GM19240 (cell line): ENCODE measurements around the gene POLN.
"Not testable (repeated sequence)": the region's sequence is repeated elsewhere in the genome, so short reads cannot be mapped to it uniquely, and the experiment has no call there.

Experiments used
- DNase-seq: peaks from one replicate; pipeline ENCODE4 v3.0.0; 2011; ENCODE audit warnings: low spot score; ENCODE audit not compliant: insufficient read length

Gene POLN

GRCh38 chr4:2275546-2276251, 33.8 kb upstream of the POLN start:
- DNase-seq: no peak

- DNase-seq: not testable (repeated sequence)
Measured at GRCh38 chr4:2275044-2275397, 33.1 kb upstream of the POLN start.

DNA sequence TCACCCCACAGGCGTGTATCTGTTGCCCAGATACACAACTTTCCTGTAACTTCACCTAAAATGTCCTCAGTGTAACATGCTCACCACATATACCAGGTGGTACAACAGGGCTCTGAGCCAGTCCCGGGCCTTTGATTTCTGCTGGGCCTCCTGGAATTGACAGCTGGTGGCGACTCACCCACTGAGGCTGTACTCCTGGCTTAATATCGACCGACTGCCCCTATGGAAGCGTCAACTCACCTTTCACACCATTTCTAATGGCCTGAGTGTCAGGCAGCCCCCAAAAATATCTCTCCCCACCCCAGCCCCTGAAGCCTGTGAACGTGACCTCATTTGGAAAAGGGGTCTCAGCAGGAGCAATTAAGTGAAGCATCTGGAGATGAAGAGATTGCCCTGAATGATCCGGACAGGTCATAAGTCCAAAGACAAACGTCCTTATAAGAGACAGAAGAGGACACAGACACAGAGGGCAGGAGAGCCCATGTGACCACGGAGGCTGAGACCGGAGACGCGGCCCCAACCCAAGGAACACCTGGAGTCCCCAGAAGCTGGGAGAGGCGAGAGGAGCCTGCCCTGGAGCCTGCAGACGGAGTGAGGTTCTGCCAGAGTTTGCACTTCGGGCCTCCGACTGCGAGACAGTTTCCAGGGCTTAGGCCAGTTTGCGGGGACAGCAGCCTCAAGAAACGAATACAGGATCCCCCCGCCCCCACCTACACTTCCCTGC, 32.6 kb upstream of the POLN start:
- no peak for DNase-seq

- no peak for DNase-seq
Measured at GRCh38 chr4:2273657-2274319, 31.9 kb upstream of the POLN start.

- DNase-seq: no peak
Measured at GRCh38 chr4:2273221-2273620, 31.3 kb upstream of the POLN start.

DNA sequence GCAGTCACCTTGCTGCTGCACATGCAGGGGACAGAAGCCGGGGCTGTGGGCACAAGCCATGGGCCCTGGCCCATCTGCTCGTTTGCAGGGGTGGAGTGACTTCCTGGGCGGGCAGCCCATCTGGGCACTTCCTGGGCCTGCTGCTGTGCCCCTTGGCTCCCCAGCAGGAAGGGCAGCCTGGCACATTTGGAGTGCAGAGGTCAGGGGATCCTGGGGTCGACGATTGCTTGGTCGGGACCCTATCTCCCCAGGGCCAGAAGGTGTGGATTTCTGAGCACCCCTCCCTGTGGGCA, 30.9 kb upstream of the POLN start:
- no peak for DNase-seq

- no peak for DNase-seq
Measured at GRCh38 chr4:2272026-2272827, 30.3 kb upstream of the POLN start.

DNA sequence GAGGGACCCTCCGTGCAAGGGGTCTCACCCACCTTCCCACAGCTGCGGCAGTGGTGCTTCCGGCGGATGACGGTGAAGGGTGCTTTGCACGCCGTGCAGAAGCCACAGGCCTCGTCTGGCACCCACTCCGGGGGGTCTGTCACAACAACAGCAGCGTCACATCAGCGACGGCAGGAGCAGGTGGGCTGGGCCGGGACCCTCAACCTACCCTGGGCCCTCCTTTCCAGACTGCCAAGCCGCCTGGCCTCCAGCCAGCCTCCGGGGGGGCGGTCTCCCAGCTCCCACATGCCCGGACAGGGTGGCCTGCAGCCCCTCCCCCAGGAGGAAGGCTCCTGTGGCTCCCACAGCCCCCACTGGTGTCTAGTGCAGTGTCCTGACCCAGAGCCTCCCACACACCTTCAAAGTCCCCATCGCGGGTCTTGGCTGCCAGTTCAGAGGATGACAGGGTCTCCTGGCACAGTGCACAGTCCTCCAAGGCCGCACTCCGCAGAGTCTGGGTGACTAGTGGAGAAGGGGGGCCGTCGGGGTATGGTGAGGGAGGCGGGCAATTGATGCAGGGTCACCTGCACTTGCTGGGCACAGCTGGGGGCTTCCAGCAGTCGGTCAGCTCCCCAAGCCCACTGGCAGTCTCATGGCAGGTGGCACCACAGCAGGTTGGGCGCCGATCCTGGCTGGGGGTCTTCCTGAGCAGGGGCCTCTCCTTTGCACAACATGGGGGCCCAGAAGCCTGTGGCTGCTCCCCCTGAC, 29.5 kb upstream of the POLN start:
- no peak for DNase-seq

GRCh38 chr4:2270341-2271165, 28.6 kb upstream of the POLN start:
- DNase-seq: no peak

- no peak for DNase-seq
Measured at GRCh38 chr4:2269618-2270163, 27.8 kb upstream of the POLN start.

DNA sequence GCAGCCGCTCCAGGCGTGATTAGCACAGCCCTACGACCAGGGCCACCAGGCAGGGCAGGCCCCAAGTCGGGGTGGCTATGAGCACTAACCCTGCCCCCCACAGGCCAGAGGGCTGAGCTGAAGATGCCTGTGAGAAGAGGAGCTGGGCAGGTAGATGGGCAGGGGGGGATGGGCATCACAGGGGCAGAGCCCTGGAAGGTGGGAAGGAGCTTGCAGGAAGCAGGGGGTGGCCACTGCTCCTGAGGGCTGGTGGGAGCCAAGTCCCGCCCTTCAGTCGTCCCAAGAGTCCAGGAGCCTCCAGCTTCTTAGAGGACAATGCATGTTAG, 27.2 kb upstream of the POLN start:
- DNase-seq: no peak

DNA sequence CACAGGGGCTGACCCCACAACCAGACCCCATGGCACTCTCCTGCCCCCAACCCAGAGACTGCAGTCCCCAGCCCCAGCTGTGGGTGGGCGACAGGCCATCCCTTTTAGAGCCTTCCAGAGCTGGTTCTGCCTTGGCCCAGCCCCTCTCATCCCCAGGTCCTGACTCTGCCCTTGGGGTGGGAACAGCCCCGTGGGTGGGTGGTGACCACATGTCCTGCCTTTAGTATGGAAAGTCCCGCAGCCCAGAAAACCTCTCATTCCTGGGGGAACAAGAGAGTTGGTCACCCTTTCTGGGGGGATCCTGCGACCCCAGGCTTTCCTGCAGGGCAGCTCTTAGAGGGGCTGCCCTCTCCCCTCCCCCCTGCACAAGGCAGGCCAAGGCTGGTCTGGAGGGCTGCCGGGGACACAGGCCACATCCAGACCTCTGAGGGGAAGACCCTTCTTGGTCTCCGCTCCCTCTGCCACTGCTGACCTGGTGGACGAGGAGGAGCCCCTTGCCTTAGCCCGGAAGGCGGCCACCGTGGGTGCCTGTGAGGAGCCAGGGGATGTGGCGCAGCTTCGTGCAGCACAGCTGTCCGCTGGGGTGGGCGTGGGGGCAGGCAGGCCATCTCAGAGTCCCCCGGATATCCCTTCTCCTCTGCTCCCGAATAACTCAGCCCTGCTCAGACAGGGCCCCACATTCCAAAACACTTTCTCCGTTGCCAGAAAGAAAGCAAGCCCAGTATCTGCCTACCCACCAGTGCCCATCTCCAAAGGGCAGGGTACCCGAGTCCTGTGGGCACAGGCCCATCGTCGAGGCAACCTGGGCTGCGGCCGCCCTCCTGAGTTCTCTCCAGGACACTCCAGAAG, 26.7 kb upstream of the POLN start:
- DNase-seq: no peak

- no peak for DNase-seq
Measured at GRCh38 chr4:2267841-2268240, 25.9 kb upstream of the POLN start.

DNA sequence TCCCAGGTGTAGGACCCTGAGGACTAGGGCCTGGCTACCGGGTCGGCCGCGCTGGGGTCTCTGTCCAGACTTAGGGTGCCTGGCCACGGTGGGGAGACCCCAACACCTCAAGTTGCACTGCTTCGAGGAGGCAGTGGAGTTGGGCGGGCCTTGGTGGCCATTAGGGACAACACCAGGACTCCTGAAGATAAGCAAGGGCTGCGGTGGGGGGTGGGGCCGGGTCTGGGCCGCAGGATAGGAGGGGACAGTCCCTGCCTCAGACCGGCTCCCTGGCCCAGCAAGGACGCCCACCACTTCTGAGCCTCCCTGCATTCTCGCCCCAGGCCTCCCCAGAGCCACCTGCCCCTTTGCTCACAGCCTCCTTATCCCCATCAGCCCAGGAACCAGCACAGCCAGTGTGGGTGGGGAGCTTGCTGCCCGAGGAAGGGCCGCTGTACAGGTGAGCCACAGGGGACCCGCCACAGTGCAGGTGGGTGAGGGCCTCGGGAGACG, 25.4 kb upstream of the POLN start:
- no peak for DNase-seq

DNA sequence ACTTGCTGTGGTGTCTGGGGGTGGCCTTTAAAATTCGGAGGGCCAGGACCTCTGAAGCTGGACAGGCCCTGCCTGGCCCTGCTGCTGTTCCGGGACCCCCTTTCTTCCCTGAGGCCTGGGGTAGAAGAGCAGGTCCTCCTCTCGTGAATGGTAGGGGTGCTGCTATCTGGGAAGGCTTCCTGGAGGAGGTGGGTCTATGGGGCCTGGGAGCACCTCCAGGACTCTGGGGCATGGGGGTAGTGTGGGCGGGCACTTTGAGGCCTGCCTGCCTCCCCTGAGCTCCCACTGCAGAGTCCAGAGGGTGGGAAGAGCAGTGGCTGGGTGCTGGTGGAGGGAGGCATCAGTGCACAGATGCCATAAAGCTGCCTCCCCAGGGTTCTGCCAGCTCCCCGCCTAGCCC, 24.9 kb upstream of the POLN start:
- DNase-seq: no peak

- no peak for DNase-seq
Measured at GRCh38 chr4:2266181-2266580, 24.3 kb upstream of the POLN start.

DNA sequence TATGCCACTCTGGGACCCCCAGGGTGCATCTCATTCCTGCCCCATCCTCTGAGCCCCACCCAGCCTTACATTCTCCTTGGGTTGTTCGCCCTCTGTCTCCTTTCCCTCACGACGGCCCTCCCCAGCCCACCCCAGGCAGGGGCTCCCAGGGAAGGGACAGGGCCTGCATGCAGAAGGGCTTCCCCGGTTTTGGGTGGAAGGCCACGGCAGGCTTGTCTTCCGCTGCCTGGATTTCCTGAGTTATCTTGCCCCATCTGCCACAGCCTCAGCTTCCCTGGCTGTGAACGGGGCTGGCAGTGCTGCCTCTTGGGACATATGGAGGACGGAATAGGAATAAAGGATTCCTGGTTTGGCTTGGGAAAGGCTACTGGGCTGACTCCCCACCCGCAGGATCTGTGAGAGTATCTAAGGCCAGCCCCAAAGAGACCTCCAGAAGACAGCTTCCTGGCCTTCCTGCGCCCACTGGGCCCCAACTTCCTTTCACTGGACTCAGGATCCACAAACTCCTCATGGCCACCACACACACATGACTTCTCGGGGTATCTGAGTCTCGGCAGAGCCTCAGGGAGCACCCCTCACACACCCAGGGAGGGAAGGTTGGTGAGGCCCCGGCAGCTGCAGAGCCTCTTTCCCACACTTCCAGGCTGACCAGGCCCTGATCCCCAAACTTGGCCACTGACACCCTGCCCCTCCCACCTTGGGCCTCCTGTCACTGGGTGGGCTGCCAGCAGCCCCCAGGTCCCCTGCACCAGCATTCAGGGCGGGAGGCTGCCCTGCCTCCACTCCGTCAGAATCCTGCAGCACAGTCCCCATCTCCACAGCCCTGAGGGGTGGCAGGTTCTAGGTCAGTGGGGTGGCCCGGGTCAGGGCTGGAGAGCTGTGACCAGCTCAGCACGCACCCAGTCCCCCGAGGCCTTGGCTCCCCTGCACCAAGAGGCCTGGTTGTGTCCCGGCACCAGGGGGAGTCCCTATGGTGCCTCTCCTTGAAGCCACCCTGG, 23.5 kb upstream of the POLN start:
- no peak for DNase-seq

DNA sequence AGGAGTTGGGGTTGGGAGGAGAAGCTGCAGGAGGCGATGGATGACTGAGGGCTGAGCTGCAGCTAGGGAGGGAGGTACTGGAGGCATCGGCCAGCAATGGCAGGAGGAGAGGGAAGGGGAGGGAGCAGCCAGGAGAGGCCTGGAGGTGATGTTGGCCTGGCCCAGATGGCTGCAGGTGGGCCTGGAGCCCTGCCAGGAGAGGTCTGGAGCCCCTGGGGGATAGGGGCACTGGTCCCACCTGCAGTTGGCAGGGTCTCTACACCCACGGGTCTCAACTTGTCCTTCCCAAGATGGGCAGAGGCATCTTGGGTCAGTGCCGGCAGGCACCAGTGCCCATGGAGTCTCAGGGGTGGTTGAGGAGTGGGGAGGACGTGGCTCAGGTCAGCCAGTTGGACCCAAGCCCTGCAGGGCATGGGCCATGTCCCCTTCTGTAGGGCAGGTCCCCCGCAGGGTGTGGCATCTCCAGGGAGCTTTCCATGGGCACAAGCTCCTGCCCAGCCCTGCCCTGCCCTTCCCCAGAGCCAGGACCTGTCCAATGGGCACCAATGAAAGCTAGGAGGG, 22.6 kb upstream of the POLN start:
- no peak for DNase-seq
